Progenitor cell of endocrine pancreas (in vitro differentiated cells): ENCODE results near the gene GRK2. TPM values are rescaled to one million over a fixed set of nuclear protein-coding genes. Genes with fewer than 3 reads are reported as not detected.
A peak's percentile ranks its signal among the peaks of the same experiment; 100 is the strongest.

Experiments used
- DNase-seq: peaks from one replicate; pipeline ENCODE4 v3.0.0; 2021; ENCODE audit warnings: low spot score; ENCODE audit not compliant: unreplicated experiment
- H3K27ac Mint-ChIP-seq: 2 replicates; pipeline ENCODE4 v1.8.0; 2021; ENCODE audit warnings: mild to moderate bottlenecking, moderate library complexity, mixed read lengths
- H3K27me3 Mint-ChIP-seq: 2 replicates; pipeline ENCODE4 v1.8.0; 2021; ENCODE audit warnings: mixed read lengths
- H3K36me3 Mint-ChIP-seq: 2 replicates; pipeline ENCODE4 v1.8.0; 2022; ENCODE audit warnings: mixed read lengths; ENCODE audit not compliant: insufficient read depth
- H3K4me1 Mint-ChIP-seq: 2 replicates; pipeline ENCODE4 v1.8.0; 2021; ENCODE audit warnings: low read depth, mixed read lengths
- H3K4me3 Mint-ChIP-seq: 2 replicates; pipeline ENCODE4 v1.8.0; 2021; ENCODE audit warnings: low read depth, mild to moderate bottlenecking, moderate library complexity, mixed read lengths
- H3K9me3 Mint-ChIP-seq: 2 replicates; pipeline ENCODE4 v1.8.0; 2021; ENCODE audit warnings: low read depth, mixed read lengths
- CTCF ChIP-seq: fragments of 200-600 bp; sonication (generic); IDR thresholded peaks from one replicate; pipeline ENCODE4 v1.5.0; 2021; ENCODE audit warnings: antibody characterized with exemption, mild to moderate bottlenecking; ENCODE audit not compliant: unreplicated experiment
- total RNA-seq: library from RNA; stranded (reverse); gene quantifications from 2 replicates; pipeline ENCODE4 v1.2.1, GENCODE V29; 2021

The GRK2 gene
- total RNA-seq, 1 donor from 2014 or later = 53.0 TPM

GRCh38 chr11:67310246-67311050, 44.2 kb downstream of the GRK2 start:
- Mint-ChIP-seq H3K27ac (no peak overlapping the region), H3K36me3 (no peaks in the 10 kb centered on the region), H3K4me1 (peaks cover 4% of the 10 kb centered on the region), H3K9me3 (no peaks in the 10 kb centered on the region), H3K27me3 (no peaks in the 10 kb centered on the region), H3K4me3 (no peak overlapping the region)
- no peak for DNase-seq
- no peak for TF ChIP-seq CTCF

- H3K4me1 Mint-ChIP-seq = peaks cover 4% of the 10 kb centered on the region
- no peaks in the 10 kb centered on the region for H3K9me3 Mint-ChIP-seq
- TF ChIP-seq CTCF = no peak
- DNase-seq = no peak
- H3K4me3 Mint-ChIP-seq = no peak overlapping the region
- no peaks in the 10 kb centered on the region for H3K27me3 Mint-ChIP-seq
- no peaks in the 10 kb centered on the region for H3K36me3 Mint-ChIP-seq
- H3K27ac Mint-ChIP-seq = peak overlapping the region; percentile 37
Observed at GRCh38 chr11:67311051-67311555, 44.8 kb downstream of the GRK2 start.

GRCh38 chr11:67311556-67312082, 45.3 kb downstream of the GRK2 start:
- peak overlapping the region; percentile 67 for H3K27ac Mint-ChIP-seq
- H3K4me1 Mint-ChIP-seq = peaks cover 4% of the 10 kb centered on the region
- H3K4me3 Mint-ChIP-seq = no peak overlapping the region
- no peaks in the 10 kb centered on the region for H3K9me3 Mint-ChIP-seq
- H3K36me3 Mint-ChIP-seq = no peaks in the 10 kb centered on the region
- no peak for DNase-seq
- no peak for TF ChIP-seq CTCF
- no peaks in the 10 kb centered on the region for H3K27me3 Mint-ChIP-seq

- no peak for TF ChIP-seq CTCF
- Mint-ChIP-seq H3K4me3 (no peak overlapping the region), H3K36me3 (no peaks in the 10 kb centered on the region), H3K27me3 (no peaks in the 10 kb centered on the region), H3K27ac (no peak overlapping the region), H3K4me1 (peaks cover 4% of the 10 kb centered on the region), H3K9me3 (no peaks in the 10 kb centered on the region)
- no peak for DNase-seq
Observed at GRCh38 chr11:67312187-67313021, 46.1 kb downstream of the GRK2 start.
